ENCODE data around the gene MAML2. TPM values are rescaled to one million over a fixed set of nuclear protein-coding genes. Genes with fewer than 3 reads are reported as not detected.
"Not testable (repeated sequence)": the region's sequence is repeated elsewhere in the genome, so short reads cannot be mapped to it uniquely, and the experiment has no call there.

The MAML2 gene
- total RNA-seq, 1 experiment from 2014 or later = 2.1 TPM

DNA sequence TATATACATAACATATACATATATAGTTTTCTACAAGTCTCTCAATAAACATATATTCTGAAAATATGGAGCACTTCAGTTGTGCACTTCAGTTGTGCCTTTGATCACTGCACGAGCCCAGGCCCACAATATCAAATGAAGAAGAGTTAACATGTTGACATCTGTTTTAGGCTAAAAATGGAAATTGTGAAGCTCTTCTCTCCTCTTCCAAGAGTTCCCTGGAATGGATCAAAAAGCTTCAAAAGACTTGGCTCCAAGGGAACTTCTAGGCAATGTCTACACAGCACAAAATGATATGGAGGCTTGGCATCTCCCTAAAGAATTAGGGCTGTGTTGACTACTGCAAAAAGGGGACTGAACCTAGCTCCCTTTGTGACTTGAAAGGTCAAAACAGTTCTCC is 36.9 kb downstream of the MAML2 start:
- no peak for DNase-seq (ENCODE audit: low read depth)
- in situ Hi-C loops (cut with HindIII; ENCODE audit: low pct_unique_long_range_greater_than_20kb, low sequenced_read_pairs) = no loop called here

- no peak for DNase-seq (ENCODE audit: low read depth)
- in situ Hi-C loops (cut with HindIII; ENCODE audit: low pct_unique_long_range_greater_than_20kb, low sequenced_read_pairs) = no loop called here
Observed at GRCh38 chr11:96303980-96304379, 39.0 kb downstream of the MAML2 start.

DNA sequence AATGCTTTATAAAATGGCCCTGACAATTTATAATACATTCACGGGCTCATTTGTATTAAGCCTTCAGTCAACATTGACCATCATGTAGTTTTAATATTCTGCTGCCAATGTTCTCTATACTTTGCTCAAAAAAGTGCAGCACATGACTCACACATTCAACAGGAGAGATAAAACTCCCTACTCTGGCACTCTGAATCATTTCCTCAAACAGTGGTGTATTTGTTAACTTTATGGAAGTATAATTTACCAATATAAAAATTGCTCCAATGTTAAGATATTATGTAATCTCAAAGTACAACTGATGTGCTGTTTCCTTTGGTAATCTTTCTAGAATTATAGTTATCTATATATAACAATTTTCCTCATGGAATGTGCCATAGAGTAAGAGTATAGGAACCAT is 39.9 kb downstream of the MAML2 start:
- no peak for DNase-seq (ENCODE audit: low read depth)
- in situ Hi-C loops (cut with HindIII; ENCODE audit: low pct_unique_long_range_greater_than_20kb, low sequenced_read_pairs) = no loop called here

GRCh38 chr11:96301818-96302217 is 41.2 kb downstream of the MAML2 start:
- no peak for DNase-seq (ENCODE audit: low read depth)
- in situ Hi-C loops (cut with HindIII; ENCODE audit: low pct_unique_long_range_greater_than_20kb, low sequenced_read_pairs) = no loop called here

DNA sequence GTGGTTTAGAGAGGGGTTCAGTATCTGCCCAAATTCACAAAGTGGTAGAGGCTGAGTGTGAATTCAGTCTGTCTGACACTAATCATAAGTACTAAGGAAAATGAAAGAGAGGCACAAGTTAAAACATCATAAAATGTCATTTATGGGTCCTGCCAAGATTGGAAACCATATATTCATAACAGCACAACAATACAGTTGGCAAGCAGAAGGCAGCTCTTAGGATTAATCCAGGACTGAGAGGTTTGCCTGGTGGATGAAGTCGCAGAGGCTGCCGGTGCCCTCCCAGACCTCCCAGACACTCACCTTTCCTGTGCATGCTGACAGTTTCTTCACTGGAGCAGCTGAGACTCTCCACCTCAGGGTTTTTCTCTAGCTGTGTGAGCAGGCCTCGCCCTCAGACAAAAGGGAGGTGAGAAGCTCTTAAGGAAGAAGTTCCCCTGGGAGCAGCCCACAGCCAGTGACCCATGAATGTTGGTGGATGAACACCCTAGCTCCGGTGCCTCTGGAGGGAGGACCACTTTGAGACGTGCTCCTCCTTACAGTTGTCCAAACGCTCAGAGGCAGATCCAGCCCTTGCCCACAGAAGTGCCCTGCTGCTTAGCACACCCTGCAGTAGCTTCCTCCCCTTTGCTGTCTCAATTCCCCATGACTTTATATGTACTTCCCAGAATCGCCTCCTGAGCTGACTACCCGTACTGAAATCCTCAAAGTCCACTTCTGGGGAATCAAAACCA is 43.7 kb downstream of the MAML2 start:
- DNase-seq (ENCODE audit: low read depth) = no peak
- in situ Hi-C loops (cut with HindIII; ENCODE audit: low pct_unique_long_range_greater_than_20kb, low sequenced_read_pairs) = no loop called here

GRCh38 chr11:96295369-96295768 is 47.6 kb downstream of the MAML2 start:
- no peak for DNase-seq (ENCODE audit: low read depth)
- in situ Hi-C loops (cut with HindIII; ENCODE audit: low pct_unique_long_range_greater_than_20kb, low sequenced_read_pairs) = no loop called here

GRCh38 chr11:96294289-96294688 is 48.7 kb downstream of the MAML2 start:
- no peak for DNase-seq (ENCODE audit: low read depth)
- in situ Hi-C loops (cut with HindIII; ENCODE audit: low pct_unique_long_range_greater_than_20kb, low sequenced_read_pairs) = no loop called here

DNA sequence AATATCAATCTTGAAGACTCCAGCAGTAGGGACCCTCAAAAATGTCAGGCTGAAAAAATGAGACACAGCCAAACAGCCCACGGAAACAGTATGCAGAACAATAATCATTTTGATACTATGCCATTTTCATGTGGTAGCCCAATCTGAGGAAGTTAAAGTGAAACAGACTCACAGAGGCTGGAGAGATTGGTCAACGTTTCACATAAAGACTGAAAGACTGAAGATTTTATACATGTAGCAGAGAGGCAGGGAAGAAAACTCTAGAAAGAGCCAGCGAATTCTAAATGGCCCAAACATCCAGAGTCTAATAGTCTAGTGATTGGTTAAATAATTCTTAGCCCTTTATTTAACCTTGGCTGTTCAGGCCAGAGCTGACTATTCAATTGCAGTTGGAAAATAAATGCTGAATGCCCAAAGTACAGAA is 49.4 kb downstream of the MAML2 start:
- in situ Hi-C loops (cut with HindIII; ENCODE audit: low pct_unique_long_range_greater_than_20kb, low sequenced_read_pairs) = no loop called here
- DNase-seq (ENCODE audit: low read depth) = no peak

- in situ Hi-C loops (cut with HindIII; ENCODE audit: low pct_unique_long_range_greater_than_20kb, low sequenced_read_pairs) = no loop called here
- DNase-seq (ENCODE audit: low read depth) = no peak
Observed at GRCh38 chr11:96293109-96293508, 49.9 kb downstream of the MAML2 start.

GRCh38 chr11:96292291-96293010 is 50.5 kb downstream of the MAML2 start:
- in situ Hi-C loops (cut with HindIII; ENCODE audit: low pct_unique_long_range_greater_than_20kb, low sequenced_read_pairs) = no loop called here
- DNase-seq (ENCODE audit: low read depth) = no peak

DNA sequence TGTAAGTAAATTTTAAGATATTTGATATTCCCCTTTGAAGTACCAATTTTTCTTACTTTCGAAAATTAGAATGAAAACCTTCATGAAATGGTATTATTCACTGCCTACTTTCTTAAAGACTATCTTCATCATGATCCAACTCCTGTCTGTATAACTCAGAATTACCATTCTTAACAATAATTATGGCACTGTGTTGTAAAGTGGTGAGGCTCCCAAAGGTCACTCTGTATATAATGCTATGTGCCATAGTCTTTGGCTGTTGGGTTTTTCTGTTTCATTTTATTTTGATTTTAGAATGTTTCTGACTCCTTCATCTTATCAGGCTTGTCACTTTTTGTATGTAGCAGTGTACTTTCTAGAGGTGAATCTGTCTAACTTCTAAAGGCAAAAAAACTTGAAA is 52.4 kb downstream of the MAML2 start:
- DNase-seq (ENCODE audit: low read depth) = no peak
- in situ Hi-C loops (cut with HindIII; ENCODE audit: low pct_unique_long_range_greater_than_20kb, low sequenced_read_pairs) = no loop called here

DNA sequence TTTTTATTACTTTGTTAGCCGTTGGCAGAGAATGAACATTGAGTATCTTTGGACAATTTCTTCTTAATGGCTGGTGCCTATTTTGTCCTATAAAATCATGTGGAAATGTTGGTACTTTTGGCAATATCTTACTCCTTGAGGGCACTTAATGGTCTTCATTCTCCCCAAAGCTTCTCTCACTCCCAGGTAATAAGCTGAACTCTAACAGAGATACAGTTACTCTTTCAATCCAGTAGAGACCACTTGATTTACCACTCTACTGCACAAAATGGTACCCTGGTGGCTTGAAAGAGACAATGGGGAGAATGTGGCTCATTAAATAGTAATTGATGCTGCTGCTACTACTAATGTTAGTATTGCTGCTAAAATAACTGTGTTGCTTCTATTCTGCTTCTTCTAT is 53.0 kb downstream of the MAML2 start:
- DNase-seq (ENCODE audit: low read depth) = no peak
- in situ Hi-C loops (cut with HindIII; ENCODE audit: low pct_unique_long_range_greater_than_20kb, low sequenced_read_pairs) = no loop called here

GRCh38 chr11:96288915-96289314 is 54.1 kb downstream of the MAML2 start:
- DNase-seq (ENCODE audit: low read depth) = no peak
- in situ Hi-C loops (cut with HindIII; ENCODE audit: low pct_unique_long_range_greater_than_20kb, low sequenced_read_pairs) = no loop called here

DNA sequence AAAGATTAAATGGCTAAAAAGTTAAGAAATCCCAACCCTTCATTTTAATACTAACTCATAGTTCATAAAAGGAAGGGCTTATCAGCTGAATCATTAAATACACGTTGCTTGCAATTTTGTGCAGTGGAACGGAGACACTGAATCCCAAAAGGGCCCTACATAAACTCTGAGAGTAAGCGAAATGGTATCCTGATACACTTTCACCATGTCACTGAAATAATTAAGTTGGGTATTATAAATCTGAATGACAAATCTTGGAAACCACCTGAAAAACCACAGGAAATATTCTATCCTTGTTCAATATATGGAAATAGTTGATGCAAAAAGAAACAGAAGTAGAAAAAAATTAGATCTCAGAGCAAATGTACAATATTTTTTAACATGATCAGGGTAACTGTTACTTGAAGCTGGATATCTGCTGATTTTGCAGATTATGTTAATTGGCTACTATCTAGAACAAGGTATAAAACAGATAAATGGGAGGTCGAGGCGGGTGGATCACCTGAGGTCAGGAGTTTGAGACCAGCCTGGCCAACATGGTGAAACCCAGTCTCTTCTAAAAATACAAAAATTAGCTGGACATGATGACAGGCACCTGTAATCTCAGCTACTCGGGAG is 55.1 kb downstream of the MAML2 start:
- in situ Hi-C loops (cut with HindIII; ENCODE audit: low pct_unique_long_range_greater_than_20kb, low sequenced_read_pairs) = no loop called here

GRCh38 chr11:96285985-96286384 is 57.0 kb downstream of the MAML2 start:
- DNase-seq (ENCODE audit: low read depth); in situ Hi-C loops (cut with HindIII; ENCODE audit: low pct_unique_long_range_greater_than_20kb, low sequenced_read_pairs): not testable (repeated sequence)

More for the DNA sequence above, 55.1 kb downstream of the MAML2 start:
- no peak for DNase-seq (ENCODE audit: low read depth)

DNA sequence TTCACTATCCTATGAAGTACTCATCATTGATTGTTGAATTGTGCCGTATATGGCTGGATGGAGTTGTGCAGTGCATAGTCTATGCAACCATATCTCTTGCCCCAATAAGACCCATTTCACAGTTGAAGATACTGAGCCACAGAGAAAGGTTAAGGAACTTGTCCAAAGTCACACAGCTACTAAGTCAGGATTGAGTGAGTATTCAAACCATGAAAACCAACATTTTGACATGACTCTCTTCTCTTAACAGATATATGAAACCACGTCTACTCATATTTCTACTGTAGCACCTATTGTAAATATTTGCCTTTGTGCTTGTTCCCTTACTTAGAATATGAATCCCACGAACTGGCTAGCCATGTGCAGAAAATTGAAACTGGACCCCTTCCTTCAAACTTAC is 58.1 kb downstream of the MAML2 start:
- in situ Hi-C loops (cut with HindIII; ENCODE audit: low pct_unique_long_range_greater_than_20kb, low sequenced_read_pairs) = no loop called here
- DNase-seq (ENCODE audit: low read depth) = no peak

DNA sequence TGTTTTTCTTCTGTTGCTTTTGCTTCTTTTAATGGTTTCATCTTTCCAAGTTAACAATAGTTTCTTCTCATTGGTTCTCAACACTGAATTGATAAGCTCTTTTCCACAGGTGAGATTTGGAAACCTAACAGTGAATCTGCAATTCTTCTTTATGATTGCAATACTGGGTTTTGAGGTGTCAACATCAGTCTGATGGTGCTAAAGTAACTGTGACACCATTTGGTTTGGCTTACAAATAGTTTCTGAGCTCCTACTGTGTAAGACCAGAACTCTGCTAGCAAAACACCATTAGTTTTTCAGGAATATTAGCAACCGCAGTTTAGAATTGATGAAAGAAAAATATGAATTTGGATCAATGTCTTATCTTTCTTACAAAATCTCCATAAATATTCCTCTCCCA is 58.6 kb downstream of the MAML2 start:
- in situ Hi-C loops (cut with HindIII; ENCODE audit: low pct_unique_long_range_greater_than_20kb, low sequenced_read_pairs) = no loop called here
- no peak for DNase-seq (ENCODE audit: low read depth)

GRCh38 chr11:96282625-96283220 is 60.3 kb downstream of the MAML2 start:
- in situ Hi-C loops (cut with HindIII; ENCODE audit: low pct_unique_long_range_greater_than_20kb, low sequenced_read_pairs) = no loop called here
- no peak for DNase-seq (ENCODE audit: low read depth)

DNA sequence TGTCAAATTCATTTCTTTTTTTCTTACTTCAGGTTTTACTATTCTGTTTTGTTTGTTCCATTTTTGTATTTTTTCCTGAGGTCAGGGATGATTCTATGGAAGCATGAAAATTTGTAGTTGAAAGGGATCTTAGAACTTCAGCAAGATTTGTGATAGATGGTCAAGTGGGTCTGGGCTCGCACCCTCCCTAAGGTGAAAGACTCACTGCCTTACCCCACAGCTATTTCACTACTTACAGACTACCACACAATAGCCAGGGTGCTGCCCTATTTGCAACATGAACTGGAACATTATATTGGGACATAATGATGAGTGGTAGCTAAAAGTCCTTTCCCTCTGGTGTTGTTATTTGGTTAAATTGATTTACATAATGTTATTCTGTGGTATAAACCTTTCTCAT is 62.6 kb downstream of the MAML2 start:
- in situ Hi-C loops (cut with HindIII; ENCODE audit: low pct_unique_long_range_greater_than_20kb, low sequenced_read_pairs) = no loop called here
- DNase-seq (ENCODE audit: low read depth) = no peak
